HuH-7 (cell line): Measurements from ENCODE around the gene FSTL4.

ENCODE experiments used
- DNase-seq: peaks from one replicate; pipeline ENCODE4 v3.0.0; 2011; ENCODE audit warnings: low spot score

The FSTL4 gene

DNA sequence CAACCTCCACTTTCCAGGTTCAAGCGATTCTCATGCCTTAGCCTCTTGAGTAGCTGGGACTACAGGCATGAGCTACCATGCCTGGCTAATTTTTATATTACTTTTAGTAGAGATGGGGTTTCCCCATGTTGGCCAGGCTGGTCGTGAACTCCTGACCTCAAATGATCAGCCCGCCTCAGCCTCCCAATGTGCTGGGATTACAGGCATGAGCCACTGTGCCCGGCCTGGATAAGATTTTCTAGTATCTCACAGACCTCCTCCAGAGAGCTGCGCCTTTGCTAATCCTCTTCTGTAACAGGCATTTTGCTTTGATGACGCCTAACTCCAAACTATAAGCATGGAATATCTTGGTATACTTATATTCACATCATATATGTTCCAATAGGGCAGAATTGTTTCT lies 99.4 kb downstream of the FSTL4 start:
- DNase-seq: no peak

DNA sequence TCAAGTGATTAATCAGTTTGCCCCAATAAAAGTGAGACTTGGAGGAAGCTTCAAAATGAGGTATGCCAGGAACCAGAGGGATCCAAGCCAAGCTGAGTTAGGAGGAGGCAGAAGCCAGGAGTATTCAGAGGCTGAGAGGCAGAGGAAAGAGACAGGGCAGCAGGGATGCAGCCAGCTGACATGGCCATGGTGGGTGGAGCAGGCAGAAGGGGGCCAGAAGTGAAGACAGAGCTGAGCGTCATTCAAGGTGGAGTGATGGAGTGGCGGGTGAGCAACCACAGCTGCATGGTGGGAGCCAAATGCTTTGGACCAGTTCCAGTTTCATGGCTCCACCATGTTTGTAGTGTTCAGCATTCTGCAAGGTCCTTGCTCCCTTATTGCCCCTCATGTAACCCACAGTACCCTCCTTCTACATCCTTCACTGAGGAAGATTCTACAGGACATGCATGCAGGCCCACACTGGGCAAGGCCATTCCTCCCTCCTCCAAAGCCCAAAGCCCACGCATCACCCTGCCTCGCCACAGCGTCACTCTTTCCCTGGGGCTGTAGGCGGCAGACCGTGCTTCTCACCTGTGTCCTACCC lies 100.6 kb downstream of the FSTL4 start:
- DNase-seq: no peak

DNA sequence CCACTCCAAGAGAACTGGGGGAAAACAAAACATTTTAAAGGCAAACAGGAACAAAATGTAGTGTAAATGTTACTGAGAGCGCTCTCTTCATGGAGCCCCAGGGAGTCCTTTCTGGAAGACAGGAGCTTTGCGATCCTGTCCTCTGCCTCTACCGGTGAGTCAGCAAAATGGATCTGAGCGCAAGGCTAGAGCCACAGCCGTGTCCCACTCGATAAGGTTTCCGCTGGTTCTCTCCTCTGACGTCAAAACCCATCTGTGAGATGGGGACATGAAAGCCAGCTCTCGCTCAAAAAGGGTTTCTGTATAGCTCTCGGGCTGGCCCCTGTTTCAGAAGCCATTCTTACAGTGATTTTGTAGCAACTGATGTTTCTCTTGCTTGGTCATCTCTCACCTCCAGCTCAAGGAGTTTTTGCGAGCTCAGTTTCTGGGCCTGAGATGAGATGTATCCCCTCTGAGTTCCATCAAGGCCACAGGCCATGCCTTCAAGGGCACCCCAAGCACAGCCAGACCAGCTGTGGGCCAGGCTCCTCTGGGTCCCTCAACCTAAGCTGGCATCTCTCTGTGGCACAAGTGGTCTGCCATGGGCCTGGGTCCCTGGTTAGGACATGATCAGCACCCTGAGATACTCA lies 101.6 kb downstream of the FSTL4 start:
- DNase-seq: no peak

DNA sequence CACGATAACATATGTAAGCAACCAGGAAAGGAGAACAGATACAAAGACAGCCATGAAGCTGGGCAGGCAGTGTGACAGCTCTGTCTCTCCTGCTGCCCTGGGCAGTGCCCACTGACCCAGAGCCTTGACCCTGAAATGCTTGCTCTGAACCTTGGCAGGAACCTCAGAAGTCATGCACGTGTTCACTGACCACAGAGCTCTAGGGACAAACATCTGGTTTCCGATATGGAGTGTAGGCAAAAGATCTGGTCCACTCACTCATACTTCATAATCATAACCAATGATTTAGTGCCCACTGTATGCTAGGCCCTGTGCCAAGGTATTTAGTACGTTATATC lies 102.6 kb downstream of the FSTL4 start:
- no peak for DNase-seq

DNA sequence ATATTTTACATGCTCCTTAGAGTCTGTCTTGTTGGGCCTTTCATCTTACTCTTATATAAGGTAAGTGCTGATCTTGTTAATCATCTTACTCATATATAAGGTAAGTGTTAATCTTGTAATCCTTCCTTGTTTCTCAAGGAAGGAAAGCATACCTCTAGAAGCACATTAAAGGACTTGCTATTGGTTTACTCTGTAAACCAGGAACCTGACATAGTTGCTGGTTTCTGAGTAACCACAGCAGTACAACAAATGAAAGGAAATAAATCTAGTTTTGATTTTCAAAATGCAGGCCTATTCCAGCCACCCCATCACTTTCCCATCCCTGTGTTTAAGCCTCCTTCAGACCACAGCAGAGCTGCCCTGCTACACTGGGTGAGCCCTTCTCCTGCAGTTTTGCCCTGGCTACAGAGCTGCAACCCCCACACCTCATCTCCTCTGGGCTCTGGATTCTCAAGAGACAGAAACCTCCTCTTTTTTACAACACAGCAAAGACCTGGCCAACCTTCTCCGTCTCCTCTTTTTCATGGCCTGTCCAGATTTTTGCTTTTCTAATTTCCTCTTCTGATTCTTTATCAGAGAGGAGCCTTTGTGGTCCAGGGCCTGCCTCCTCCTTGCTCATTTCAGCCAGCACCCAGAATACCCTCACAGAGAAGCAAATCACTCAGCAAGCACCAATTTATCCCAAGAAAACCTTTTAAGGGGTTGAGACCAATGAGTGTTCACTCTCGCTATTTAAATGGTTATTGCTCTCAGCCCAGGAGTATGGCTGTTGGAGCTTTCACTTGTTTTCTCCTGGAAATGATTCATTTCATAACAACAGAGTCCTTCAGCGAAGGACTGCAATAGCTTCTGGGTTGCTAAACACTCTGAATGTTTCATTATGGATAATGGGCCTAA lies 103.2 kb downstream of the FSTL4 start:
- no peak for DNase-seq

DNA sequence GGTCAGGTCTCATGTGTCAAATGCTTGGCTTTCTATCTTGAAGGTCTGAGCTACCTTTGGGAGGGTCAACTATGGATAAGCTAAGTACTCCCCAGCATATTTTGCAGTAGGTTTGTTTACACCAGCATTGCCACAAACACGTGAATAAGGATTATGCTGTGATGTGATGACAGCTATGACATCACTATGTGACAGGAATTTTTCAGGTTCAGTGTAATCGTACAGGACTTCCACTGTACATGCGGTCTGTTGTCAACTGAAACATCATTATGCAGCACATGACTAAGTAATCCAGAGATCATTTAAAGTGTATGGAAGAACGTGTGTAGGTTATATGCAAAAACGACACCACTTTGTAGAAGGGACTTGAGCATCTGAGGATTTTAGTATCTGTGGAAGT lies 104.0 kb downstream of the FSTL4 start:
- no peak for DNase-seq

DNA sequence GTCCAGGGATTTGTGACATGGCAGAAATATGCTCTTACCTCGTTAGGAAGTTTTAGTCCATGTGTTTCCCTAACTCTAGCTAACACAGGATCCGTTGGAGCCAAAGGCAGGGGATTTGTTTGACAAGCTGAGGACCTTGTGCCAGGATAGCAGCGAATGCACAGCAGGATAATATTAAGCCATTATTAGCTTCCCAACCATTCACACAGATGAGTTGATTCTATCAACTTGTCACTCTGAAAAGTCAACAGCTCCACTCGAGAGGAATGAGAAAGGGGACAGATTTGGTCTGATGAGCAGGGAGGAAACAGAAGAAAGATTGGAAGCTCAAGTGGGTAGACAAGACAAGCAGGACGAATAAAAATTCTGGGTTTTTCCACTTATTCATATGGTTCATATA lies 106.2 kb downstream of the FSTL4 start:
- no peak for DNase-seq

DNA sequence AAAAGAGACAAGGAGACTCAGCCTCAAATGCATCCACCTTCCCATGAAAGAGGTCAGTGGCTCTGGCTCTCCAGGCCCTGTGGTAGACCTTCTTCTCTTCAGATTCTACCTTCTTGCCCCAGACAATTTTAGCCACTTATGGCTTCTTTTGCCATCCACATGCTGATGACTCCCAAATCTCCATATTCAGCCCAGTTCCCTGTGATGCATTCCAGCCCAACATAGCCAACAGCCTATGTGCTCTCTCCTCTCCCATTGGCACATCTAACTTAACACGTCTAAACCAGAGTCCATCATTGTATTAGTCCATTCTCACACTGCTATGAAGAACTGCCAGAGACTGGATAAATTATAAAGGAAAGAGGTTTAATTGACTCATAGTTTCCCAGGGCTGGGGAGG lies 108.8 kb downstream of the FSTL4 start:
- DNase-seq: no peak

DNA sequence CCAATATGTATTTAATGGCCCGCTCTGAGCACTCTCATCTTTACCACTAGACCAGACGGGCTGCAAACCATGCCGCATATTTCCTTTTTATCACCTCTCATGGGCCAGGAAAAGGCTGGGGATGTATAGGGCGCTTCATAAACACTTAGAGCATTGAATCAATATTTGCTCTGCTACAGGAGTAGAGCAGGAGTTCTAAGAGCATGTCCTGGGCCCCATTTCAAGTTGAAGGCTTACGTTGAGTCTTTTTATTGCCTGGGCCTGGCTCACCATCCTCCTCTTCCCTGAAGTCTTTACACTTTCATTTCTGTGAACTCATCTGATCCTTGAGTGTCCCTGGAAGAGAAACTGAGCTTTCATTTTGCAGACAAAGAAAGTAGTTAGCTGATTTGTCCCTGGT lies 112.4 kb downstream of the FSTL4 start:
- DNase-seq: no peak

DNA sequence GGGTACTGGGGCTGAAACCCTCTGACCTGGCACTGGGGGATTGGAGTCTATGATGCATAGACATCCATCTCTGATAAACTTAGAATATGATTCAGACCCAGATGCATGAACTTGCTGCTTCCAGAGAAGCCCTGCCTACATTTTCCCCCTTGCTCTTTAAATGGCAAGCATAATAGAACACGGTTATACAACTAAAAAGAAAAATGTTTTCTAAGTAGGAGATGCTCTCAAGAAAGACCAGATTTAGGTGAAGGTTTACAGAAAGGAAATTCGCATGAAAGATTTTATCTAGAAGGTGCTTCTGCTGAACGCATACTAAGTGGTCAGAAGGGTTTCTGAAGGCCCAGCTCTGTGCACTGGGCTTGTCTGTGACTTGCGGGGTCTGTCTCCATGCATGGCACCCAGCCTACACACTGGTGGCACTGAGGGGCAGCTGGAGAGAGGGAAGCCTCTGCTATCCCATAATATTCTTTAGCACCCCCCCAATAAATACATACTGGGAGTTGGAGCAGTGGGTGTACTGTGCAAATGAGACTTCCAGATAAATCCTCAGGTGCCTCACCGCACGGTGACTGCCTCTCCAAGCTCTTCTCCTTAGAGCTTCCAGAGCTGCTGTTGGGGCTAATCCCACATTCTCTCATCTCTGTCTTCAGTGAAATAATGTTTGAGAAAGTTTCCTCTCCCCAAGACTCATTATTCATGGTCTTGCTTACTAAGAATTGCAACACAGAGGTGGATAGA lies 114.6 kb downstream of the FSTL4 start:
- DNase-seq: no peak

DNA sequence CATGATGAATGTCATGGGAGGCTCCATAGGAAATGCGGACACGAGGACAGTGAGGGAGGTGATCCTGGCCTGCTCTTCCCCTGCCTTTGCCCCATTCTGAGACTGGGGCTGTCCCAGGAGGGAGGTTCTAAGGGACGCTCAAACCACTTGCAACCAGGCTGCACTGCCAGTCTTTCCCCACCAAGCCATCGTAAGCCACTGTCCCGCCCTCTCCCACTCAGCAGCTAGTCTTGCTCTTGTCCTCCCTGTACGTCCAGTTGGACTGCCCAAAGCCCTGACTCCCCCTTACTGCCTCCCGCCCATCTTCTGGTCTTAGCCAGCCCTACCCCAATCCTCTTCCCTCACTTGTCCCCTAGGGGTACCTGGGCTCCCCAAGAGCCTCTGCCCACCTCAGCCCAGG lies 115.7 kb downstream of the FSTL4 start:
- no peak for DNase-seq

DNA sequence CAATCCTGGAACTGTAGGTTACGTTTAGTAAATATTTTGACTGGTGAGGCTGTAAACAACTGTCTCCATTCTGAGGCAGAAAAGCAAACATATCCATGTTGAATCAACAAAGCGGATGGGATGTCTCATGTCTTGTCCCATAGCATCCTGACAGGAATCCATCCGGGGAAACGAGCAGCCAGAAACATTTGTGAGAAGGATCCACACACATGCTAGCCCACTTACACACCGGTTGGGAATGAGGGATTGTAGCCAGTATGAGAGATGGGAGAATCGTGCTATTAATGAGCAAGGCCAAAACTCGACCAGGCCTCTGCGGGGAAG lies 117.5 kb downstream of the FSTL4 start:
- DNase-seq: no peak

DNA sequence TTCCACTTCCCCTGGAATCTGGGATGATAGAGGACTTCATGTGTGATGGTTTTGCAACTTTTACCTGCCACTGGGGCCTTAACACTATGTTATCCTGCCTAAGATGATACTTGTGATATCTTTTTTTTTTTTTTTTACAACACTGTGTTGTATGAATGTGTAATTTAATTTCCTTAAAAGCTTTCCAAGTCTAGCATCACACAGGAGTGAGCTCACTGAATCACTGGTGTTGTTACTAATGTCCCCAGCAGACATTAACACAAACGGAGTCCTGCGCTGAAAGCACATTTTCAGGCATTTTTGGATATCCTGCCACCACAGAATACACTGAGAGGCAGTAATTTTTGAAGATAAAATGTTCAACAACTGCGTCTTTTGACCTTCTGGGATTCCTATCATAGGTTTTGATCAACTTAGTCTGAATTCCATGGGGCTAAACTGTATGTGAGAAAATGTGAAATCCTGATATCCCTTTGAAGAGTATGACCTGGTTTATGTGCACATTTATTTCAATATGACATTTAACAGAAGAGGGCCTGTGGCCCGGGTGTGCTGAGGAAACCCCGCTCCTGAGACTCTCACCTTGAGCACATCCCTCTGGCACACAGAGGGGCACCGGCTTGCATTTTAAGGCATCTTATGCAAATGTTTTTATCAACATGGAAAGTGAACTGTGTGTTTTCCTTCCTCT lies 118.0 kb downstream of the FSTL4 start:
- no peak for DNase-seq

DNA sequence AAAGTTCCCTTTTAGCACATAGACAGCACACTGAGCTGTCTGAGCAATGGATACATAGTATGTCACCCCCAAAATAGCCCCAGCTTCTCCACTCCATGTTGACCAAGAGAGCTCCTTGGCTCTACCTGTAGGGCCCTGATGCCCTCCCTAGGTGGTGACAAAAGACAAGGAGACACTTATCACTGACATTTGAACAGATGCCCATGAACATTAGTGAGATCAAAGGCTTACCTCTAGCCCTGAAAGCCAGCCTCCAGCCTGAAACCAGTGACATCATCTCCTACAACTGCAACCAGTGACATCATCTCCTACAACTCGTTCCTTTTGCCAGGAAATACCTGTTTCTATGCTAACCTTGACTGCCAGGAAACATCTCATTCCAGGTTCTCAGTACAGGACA lies 122.7 kb downstream of the FSTL4 start:
- no peak for DNase-seq

DNA sequence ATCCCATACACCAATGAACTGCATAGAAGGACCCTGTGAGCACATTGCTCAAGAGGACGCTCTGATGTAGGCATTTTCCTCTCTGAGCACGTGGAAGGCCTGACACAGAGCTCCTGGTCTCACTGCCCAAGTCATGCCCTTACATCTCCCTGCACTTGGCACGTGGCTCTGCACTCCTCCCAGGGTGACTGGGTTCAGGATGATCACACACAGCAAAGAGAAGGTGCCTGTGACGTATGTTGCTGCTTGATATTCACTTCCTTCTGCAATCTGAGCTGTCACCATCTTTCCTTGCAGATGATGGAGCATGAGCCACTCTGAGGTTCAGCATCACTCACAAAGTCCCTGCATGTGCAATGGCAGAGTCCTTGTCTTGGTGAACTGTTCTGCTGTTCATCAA lies 125.2 kb downstream of the FSTL4 start:
- no peak for DNase-seq

DNA sequence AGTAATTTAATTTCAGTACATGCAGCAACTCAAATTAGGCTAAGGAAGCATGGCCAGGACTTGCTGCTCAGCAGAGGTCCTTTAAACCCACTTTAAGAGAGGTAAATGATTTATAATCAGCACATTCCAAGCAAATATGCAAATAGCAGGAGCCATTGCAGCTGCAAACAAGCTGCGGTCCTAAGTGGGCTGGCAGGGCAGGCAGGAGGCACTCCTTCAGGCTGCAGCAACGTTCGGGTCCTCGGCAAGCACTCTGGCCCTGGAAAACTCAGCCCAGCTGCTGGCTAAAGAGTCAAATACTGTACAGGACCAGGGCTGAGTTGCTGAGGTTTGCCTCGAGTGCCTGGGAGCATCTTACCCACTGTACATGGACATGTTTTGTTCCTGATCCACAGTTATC lies 126.9 kb downstream of the FSTL4 start:
- DNase-seq: no peak

DNA sequence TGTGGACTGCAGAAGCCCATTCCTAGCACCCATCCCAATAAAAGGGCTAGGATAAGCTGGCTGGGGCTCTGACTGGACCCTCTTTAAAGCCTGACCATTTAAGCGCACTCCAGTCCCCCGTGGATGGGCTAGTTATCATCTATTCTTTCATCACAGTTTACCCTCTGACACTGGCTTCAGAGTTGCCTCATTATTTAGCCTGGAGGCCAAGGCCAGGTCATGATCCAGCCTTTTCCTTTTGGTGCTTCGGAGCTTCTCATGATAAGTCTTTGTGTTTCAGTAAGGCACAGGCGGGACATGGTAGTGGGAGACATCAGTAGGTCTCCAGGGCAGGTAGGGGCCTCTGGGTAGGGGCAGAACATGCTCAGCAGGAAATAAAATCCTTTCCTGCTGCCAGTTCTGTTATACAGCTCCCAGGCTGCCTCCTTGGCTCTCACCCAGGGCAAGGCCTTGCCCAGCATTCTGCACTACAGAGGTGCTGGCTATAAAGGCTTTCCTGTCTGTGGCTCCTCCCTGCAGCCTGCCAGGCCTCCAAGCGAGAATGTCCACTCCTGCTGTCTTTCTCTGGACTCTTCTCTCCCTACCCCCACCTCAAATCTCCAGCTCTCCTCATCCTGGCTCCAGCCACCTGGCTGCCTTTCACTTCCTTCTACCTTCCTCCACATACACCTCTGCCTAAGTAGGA lies 128.8 kb downstream of the FSTL4 start:
- no peak for DNase-seq

DNA sequence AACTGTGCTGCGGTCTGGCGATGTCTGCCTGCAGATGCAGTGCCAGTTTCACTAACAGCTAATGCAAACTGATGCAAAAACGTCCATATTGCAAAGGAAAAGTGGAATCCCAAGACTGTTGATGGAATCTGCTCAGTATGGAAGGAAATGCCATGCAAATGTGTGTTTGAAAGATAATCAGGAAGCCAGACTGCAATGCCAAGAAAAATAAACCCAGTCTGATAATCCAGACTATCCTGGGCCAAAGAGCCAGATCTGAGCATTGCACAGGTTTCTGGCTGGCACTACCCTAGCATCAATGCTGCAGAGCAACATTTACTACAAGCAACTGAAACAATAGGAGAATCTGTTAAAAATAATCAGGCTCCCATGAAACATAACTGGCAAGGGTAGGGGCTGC lies 130.3 kb downstream of the FSTL4 start:
- no peak for DNase-seq

DNA sequence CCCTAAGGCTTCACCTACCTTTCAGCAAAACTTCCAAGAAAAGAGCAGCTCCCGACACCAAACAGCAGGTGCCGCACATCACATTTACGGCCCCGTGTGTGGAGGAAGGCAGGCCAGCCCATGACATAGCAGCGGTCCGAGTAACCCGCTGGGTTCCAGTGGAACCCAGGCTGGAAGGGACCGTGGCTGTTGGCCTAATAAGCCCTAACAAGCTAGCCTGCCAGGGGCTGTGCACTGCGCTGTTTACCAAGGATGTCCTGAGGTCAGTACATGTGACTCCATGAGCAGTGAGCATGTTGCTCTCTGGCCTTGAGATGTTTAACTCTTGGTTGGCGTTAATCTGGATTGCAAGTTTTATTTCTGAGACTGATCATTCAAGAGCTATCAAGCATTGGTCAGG lies 131.5 kb downstream of the FSTL4 start:
- no peak for DNase-seq

DNA sequence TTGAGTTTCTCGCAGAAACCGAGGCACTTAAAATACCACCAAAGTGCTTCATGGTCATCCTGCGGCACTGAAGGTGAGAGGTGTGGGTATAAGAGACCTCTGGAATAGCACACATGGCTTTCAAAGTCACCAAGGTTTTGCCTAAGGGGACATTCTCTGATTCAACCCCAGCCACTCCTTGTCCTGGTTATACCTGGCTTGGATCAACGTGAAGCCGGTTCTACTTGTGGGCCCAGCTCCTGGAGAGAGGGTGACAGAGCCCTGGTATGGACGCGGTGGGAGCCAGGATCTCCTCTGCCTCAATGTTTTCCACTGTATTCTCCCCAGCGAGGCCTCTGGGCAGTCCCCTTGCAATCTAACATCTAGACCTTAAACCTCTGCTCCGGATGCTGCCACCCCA lies 132.0 kb downstream of the FSTL4 start:
- no peak for DNase-seq

DNA sequence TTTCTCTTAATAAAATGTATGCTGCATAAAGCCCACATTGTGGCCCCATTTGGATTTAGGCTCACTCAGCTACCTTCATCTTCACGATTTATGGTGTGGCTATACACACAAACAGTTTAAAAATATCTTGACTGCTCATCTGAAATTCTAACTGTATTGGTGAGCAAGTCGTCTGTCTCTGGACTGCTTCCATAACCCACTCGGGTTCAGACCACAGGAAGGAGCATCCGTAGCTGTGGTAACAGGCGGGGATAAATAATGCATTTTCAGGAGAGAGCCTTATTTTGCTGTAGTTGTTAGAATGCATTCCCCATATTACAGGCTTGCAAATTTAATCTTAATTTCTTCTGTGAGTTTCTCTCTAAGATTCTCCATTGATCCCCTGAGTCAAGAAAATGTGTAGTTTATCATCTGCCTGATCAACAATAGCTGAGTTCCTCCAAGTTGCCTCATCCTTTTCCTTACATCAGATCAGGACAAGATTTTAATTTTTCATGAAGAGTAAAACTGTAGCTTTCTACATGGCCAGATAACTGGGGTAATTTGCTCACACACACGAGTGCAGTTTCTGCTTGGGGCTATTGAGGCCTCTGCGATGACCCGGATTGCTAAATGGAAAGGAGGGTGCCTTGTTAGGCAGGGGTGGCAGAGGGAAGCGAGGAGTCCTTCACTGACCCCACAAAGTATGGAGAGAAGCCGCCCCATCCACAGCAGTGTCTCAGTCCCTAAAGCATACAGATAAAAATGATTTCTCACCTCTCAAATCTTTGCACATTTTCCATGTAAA lies 133.9 kb downstream of the FSTL4 start:
- DNase-seq: no peak
